IPS-NIHi7 (cell line): ENCODE results near the gene HRH1.
"Not testable (repeated sequence)": the region's sequence is repeated elsewhere in the genome, so short reads cannot be mapped to it uniquely, and the experiment has no call there.

Experiments
- DNase-seq: peaks from one replicate; pipeline ENCODE4 v3.0.0; 2012; ENCODE audit warnings: mixed read lengths; ENCODE audit errors: extremely low spot score

The HRH1 gene

GRCh38 chr3:11244121-11244677 is 89.9 kb downstream of the HRH1 start:
- no peak for DNase-seq

- DNase-seq, result no peak
These were observed 91.0 kb downstream of the HRH1 start for GRCh38 chr3:11245276-11245675.

GRCh38 chr3:11245827-11246662 is 91.8 kb downstream of the HRH1 start:
- no peak for DNase-seq

GRCh38 chr3:11246663-11246970 is 92.3 kb downstream of the HRH1 start:
- no peak for DNase-seq

GRCh38 chr3:11247362-11247761 is 93.1 kb downstream of the HRH1 start:
- DNase-seq, result no peak

- no peak for DNase-seq
These were observed 94.3 kb downstream of the HRH1 start for GRCh38 chr3:11248596-11248995.

GRCh38 chr3:11250902-11251806 is 96.9 kb downstream of the HRH1 start:
- DNase-seq, result no peak

- DNase-seq, result no peak
These were observed 97.5 kb downstream of the HRH1 start for GRCh38 chr3:11251807-11252176.

GRCh38 chr3:11254876-11255275 is 100.6 kb downstream of the HRH1 start:
- DNase-seq, result no peak

GRCh38 chr3:11255537-11255936 is 101.2 kb downstream of the HRH1 start:
- DNase-seq, result not testable (repeated sequence)

GRCh38 chr3:11258958-11259357 is 104.7 kb downstream of the HRH1 start:
- DNase-seq, result no peak

- no peak for DNase-seq
These were observed 106.2 kb downstream of the HRH1 start for GRCh38 chr3:11260460-11260859.

- no peak for DNase-seq
These were observed 114.7 kb downstream of the HRH1 start for GRCh38 chr3:11269007-11269406.

- DNase-seq, result peak; percentile 100
These were observed 118.0 kb downstream of the HRH1 start, which contains the start of gene ATG7 for GRCh38 chr3:11271986-11272904. Gene ATG7 (plus strand): TSS chr3:11272397. CDS start chr3:11298696, 26,299 bp downstream.

GRCh38 chr3:11272906-11273574 is 118.7 kb downstream of the HRH1 start:
- no peak for DNase-seq

GRCh38 chr3:11273891-11274291 is 119.6 kb downstream of the HRH1 start:
- DNase-seq, result no peak

- no peak for DNase-seq
These were observed 120.4 kb downstream of the HRH1 start for GRCh38 chr3:11274566-11275142.

- DNase-seq, result no peak
These were observed 121.6 kb downstream of the HRH1 start for GRCh38 chr3:11275926-11276325.

GRCh38 chr3:11276901-11277300 is 122.6 kb downstream of the HRH1 start:
- DNase-seq, result no peak
